ENCODE data around the gene SGMS2. TPM values are rescaled to one million over a fixed set of nuclear protein-coding genes. Genes with fewer than 3 reads are reported as not detected.
A peak's percentile ranks its signal among the peaks of the same experiment; 100 is the strongest.

The SGMS2 gene
- total RNA-seq, 6 experiments from 2014 or later: 12.3 to 67.8 (median 29.3) TPM

DNA sequence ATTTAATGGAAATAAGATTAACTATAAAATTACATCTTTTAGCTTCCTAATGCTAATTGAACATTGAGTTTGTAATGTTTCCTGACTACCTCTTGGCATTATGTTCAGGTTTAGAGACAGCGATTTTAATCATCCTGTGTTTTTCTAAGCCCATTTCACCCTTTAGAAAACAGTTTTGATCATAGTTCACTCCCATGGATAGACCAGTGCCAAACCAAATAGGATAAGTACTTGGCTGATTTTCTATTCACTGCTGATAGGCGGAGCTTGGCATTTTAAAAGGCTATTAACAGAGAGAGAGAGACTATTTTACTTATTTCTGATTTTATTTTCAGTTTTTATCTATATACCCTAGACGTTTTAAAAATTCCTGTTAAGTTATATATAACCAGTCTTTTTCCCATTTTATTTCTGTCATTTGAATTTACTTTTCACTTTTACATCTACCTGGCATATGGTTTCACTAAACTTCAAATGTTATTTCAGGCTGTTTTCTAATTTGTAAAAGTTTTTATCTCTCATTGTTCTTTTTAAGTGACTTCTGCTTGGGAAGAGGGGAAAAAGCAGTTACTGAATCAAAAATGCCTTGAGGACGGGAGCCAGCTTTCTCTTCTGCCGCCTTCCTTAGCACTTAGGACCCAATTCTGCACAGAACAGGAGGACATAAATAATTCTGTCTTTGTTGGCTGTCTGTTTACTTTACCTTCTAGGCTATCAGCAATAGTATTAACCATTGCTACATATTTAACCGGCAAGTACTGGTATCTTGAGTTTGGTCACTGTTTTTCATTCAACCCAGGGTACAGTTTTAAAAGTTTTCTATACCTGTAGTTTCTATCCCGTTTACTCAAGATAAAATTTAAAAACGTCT, 46.4 kb downstream of the SGMS2 start:
- no peaks in the 10 kb centered on the region for H3K36me3 ChIP-seq
- ATAC-seq (peak; percentile 97 to 98 (median 98)), DNase-seq (no peak)
- peak overlapping the region in 2 of 3 donors; percentile 32 to 43 for H3K4me3 ChIP-seq
- H3K9me3 ChIP-seq: no peaks in the 10 kb centered on the region
- intact Hi-C loops (cut with DNase I): no loop called here
- peak overlapping the region in 2 of 3 donors; percentile 26 to 46 for H3K27ac ChIP-seq
- no peak for TF ChIP-seq POLR2A (IDR thresholded peaks at IDR 0.05)
- TF ChIP-seq, protein P1, sequence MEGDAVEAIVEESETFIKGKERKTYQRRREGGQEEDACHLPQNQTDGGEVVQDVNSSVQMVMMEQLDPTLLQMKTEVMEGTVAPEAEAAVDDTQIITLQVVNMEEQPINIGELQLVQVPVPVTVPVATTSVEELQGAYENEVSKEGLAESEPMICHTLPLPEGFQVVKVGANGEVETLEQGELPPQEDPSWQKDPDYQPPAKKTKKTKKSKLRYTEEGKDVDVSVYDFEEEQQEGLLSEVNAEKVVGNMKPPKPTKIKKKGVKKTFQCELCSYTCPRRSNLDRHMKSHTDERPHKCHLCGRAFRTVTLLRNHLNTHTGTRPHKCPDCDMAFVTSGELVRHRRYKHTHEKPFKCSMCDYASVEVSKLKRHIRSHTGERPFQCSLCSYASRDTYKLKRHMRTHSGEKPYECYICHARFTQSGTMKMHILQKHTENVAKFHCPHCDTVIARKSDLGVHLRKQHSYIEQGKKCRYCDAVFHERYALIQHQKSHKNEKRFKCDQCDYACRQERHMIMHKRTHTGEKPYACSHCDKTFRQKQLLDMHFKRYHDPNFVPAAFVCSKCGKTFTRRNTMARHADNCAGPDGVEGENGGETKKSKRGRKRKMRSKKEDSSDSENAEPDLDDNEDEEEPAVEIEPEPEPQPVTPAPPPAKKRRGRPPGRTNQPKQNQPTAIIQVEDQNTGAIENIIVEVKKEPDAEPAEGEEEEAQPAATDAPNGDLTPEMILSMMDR (IDR thresholded peaks at IDR 0.05): no peak
- WGBS (ENCODE audit: insufficient coverage, low coverage, low lambda C conversion rate, missing lambda C conversion rate): 15% methylated on average over 8 of the region's 8 CpGs
- peaks cover 0 to 10% (median 3%) of the 10 kb centered on the region in 4 donors for H3K4me1 ChIP-seq
- H3K27me3 ChIP-seq: no peaks in the 10 kb centered on the region

DNA sequence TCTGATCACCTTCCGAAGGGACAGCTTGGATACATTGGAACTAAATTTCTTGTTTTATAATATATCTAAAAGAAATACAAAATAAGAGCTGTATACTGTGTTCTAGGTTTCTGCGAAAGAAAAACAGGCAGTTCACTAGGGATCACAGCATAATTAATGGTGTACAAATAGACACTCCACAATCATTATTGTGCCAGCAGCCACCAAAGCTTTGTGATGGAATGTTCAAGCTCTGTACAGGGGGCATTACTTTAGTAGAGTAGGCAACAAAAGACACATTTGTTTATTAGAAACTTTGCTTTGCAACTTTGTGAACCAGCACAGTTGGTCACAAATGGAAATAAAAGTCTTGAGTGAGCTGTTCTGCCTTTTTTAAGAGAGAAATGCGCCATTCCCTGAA, 49.3 kb downstream of the SGMS2 start:
- TF ChIP-seq POLR2A (IDR thresholded peaks at IDR 0.05): no peak
- TF ChIP-seq, protein P1 (IDR thresholded peaks at IDR 0.05): no peak
- no peak overlapping the region for H3K4me3 ChIP-seq
- H3K27ac ChIP-seq: no peak overlapping the region
- DNase-seq: no peak
- H3K27me3 ChIP-seq: no peaks in the 10 kb centered on the region
- WGBS (ENCODE audit: insufficient coverage, low coverage, low lambda C conversion rate, missing lambda C conversion rate): 78% methylated on average over 3 of the region's 3 CpGs
- no peak for ATAC-seq
- H3K4me1 ChIP-seq: peaks cover 0 to 10% (median 3%) of the 10 kb centered on the region in 4 donors
- intact Hi-C loops (cut with DNase I): no loop called here
- H3K36me3 ChIP-seq: no peaks in the 10 kb centered on the region
- no peaks in the 10 kb centered on the region for H3K9me3 ChIP-seq

DNA sequence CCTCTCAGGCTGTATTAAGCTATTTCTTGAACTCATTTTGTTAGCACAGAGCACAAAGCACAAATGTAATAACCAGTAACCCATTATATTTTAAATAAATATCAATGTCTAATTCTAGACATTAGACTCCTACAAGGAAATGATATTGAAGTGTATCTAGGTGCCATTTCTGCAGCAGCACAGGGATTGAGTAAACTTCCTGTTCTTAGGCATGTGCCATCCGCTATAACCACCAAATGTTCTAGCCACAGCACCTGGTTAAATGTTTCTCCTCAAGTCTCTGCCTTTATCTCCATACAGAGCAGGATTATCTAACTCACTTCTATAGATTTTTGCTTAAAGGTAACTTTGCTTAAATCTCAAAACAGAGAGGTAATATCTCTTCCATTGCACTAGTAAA, 51.4 kb downstream of the SGMS2 start:
- H3K4me1 ChIP-seq: peaks cover 0 to 7% (median 0%) of the 10 kb centered on the region in 4 donors
- no peak overlapping the region for H3K27ac ChIP-seq
- 86% methylated on average over 1 of the region's 1 CpG for WGBS (ENCODE audit: insufficient coverage, low coverage, low lambda C conversion rate, missing lambda C conversion rate)
- H3K4me3 ChIP-seq: no peak overlapping the region
- ATAC-seq: no peak
- H3K9me3 ChIP-seq: no peaks in the 10 kb centered on the region
- H3K27me3 ChIP-seq: no peaks in the 10 kb centered on the region
- no peaks in the 10 kb centered on the region for H3K36me3 ChIP-seq
- TF ChIP-seq, protein P1 (IDR thresholded peaks at IDR 0.05): no peak
- TF ChIP-seq POLR2A (IDR thresholded peaks at IDR 0.05): no peak
- intact Hi-C loops (cut with DNase I): no loop called here
- no peak for DNase-seq

DNA sequence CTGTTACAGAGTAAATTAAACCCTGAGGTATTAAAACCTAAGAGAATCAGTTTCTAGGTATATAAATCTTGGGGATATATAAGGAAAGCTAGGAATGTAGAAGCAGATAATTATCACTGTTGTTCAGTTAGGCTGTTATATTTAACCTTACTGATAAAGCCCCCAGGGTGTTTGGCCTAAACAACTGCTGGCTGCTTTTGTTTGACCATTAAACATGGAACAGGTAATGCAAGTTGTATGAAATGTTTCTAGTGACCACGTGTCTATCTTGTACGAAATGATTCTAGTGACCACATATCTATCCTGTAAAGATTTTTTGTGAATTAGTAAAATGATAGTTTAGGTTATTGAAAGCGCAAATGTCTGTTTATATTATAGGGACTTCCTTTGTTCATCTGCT, 52.6 kb downstream of the SGMS2 start:
- H3K9me3 ChIP-seq: no peaks in the 10 kb centered on the region
- no peak for DNase-seq
- H3K27me3 ChIP-seq: no peaks in the 10 kb centered on the region
- H3K36me3 ChIP-seq: no peaks in the 10 kb centered on the region
- TF ChIP-seq, protein P1 (IDR thresholded peaks at IDR 0.05): no peak
- no peak for TF ChIP-seq POLR2A (IDR thresholded peaks at IDR 0.05)
- no peak for ATAC-seq
- WGBS (ENCODE audit: insufficient coverage, low coverage, low lambda C conversion rate, missing lambda C conversion rate): 61% methylated on average over 3 of the region's 3 CpGs
- intact Hi-C loops (cut with DNase I): no loop called here
- no peak overlapping the region for H3K27ac ChIP-seq
- no peak overlapping the region for H3K4me3 ChIP-seq
- no peaks in the 10 kb centered on the region for H3K4me1 ChIP-seq
